ENCODE results near the gene CDC23.
"Not testable (repeated sequence)": the region's sequence is repeated elsewhere in the genome, so short reads cannot be mapped to it uniquely, and the experiment has no call there.

CDC23 gene

GRCh38 chr5:138193859-138194258 is 19.3 kb downstream of the CDC23 start:
- DNase-seq: not testable (repeated sequence)

GRCh38 chr5:138192826-138193225 is 20.3 kb downstream of the CDC23 start:
- no peak for DNase-seq

DNA sequence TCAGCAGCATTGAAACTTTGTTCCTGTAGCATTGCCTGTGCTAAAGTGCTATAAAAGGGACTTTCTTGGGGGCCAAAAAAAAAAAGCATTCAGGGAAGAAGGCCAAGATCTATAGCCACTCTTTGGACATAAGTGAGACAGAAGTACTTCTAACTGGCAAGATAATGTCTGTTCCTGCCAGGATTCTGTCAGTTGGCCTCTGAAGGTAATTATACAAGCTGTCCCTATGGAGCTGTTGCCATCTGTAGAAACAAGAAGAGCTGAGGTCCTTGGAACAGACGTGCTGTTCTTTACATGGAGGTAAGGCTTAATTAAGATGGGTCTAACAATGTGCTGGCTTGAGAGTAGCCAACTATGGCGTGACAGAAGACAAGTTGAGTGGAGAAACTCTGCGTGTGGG is 24.5 kb downstream of the CDC23 start:
- no peak for DNase-seq

GRCh38 chr5:138186002-138186447 is 27.1 kb downstream of the CDC23 start:
- no peak for DNase-seq

- no peak for DNase-seq
Observed at GRCh38 chr5:138182808-138183207, 30.3 kb downstream of the CDC23 start.

DNA sequence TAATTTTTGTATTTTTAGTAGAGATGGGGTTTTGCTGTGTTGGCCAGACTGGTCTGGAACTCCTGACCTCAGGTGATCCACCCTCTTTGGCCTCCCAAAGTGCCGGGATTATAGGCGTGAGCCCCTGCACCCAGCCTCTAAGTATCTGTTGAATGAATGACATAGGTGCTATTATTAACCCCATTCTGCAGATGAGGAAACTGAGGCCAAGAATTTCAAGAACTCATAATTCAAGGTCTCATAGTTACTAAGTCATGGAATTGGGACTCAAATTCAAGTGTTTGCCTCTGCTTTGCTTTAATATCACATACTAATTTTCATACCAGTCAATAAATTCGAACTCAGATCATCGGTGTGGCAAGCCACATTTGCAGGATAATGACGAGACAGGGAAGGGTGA is 32.3 kb downstream of the CDC23 start:
- no peak for DNase-seq

DNA sequence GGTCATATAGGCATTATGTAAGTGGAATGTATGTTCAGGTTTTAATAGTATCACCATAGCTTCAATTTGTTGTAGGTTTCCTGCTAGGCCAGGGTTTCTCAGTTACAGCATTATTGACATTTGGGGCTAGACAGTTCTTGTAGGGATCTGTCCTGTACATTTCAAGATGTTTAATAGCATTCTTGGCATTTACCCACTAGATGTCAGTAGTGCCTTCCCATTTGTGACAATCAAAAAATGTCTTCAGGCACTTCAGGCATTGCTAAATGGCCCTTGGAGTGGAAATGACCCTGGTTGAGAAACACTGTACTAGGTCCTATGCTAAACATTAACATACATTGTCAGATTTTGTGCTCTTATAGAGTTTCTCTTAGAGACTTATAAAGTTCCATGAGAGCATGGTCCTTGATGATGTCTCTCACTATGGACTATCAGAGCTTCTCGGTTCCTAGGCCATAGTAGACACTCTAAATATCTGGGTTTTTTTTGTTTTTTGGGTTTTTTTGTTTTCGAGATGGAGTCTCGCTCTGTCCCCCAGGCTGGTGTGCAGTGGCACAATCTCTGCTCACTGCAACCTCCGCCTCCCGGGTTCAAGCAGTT is 32.8 kb downstream of the CDC23 start:
- no peak for DNase-seq

DNA sequence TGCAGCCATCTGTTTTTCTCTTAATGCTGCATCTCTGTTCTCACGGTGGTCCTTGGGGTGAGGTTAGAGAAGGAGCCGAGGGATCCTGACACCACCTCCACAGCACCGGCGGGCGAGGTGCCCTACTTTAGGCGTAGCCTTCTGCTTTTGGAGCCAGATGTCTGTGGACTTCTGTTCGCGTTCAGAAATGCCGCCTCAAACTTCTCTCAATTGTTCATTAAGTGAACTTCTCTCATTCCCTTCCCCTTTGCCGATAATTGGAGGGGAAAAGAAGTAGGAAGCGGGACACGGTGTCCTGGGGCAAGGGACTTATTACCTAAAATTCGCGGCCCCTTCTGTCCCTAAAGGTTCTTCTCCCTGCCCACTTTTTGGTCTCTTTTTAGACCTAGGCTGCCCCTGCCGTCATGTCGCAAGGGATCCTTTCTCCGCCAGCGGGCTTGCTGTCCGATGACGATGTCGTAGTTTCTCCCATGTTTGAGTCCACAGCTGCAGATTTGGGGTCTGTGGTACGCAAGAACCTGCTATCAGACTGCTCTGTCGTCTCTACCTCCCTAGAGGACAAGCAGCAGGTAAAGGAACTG is 33.8 kb downstream of the CDC23 start:
- no peak for DNase-seq

DNA sequence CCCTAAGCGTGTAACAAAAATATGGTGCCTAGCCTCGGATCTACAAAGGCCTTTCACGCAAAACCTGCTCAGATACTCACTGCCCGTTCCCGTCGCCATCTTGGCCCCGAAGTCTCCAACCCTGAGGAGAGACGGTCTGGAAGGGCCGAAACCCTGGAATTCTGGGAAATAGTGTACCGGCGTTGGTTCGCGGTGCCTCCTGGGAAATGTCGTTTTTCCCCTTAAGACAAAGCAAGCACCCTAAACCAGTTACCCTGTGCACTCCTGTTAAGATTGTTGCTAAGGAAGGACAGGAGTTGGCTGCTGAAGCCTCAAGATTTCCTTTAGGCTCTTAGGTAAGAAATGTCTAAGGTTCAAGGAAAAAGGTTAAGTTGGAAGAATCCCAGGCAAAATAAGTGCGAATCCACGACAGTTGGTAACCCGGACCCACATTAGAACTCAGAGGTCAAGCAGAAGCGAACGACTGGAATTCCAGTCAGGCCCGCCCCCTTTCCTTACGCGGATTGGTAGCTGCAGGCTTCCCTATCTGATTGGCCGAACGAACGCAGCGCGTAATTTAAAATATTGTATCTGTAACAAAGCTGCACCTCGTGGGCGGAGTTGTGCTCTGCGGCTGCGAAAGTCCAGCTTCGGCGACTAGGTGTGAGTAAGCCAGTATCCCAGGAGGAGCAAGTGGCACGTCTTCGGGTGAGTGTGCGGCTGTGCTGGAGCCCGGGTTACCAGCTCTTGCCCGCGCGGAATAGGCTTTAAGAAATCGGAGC is 34.4 kb downstream of the CDC23 start, which contains the start of the genes BRD8 and KIF20A:
Gene BRD8, minus strand, starts transcription at position 115 of the 761 bp plus-strand sequence. Its CDS starts 16 bp downstream, at position 99.
Gene KIF20A, plus strand, starts transcription at position 597 of the 761 bp plus-strand sequence. CDS start 569 bp downstream, outside the sequence.
- peak; percentile 82 for DNase-seq

- DNase-seq: no peak
Observed at GRCh38 chr5:138177941-138178515, 35.1 kb downstream of the CDC23 start.

GRCh38 chr5:138170299-138170698 is 42.8 kb downstream of the CDC23 start:
- DNase-seq: no peak

DNA sequence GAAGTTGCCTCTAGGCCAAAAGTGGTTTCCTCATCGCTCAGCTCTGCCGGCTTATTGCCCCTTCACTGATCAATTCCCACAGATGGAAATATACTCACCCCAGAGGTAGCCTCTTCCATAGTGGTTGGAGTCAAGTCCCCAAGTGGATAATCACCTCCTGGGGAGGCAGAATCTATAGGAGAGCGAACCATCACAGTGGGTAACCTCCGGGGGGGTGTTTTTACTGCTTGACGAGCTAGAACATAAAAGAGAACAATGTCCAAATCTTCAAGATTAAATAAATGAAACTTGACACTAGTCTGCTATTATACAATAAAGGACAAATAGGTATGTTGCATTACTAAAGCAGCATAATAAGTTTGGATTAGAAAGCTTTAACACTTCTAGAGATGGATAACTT is 44.0 kb downstream of the CDC23 start:
- no peak for DNase-seq

- no peak for DNase-seq
Observed at GRCh38 chr5:138163721-138164120, 49.4 kb downstream of the CDC23 start.

DNA sequence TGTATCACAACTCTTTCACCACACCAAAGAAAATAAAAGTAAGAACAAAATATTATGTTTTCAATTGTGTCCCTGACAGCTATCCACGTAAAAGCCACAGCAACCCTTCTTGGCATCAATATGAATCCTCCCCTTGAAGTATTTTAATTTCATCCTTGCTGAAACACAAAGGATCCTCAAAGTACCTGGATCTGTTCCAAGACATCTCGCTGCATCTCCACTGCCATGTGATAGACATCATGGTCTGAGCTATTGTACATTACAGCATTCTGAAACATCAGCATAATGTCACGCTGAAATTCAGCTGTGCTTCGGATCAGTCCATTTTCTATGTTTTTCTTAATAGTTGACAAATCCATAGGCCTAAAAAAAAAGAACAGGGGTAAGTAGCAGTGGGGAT is 52.4 kb downstream of the CDC23 start:
- DNase-seq: no peak

- no peak for DNase-seq
Observed at GRCh38 chr5:138159666-138160065, 53.5 kb downstream of the CDC23 start.

DNA sequence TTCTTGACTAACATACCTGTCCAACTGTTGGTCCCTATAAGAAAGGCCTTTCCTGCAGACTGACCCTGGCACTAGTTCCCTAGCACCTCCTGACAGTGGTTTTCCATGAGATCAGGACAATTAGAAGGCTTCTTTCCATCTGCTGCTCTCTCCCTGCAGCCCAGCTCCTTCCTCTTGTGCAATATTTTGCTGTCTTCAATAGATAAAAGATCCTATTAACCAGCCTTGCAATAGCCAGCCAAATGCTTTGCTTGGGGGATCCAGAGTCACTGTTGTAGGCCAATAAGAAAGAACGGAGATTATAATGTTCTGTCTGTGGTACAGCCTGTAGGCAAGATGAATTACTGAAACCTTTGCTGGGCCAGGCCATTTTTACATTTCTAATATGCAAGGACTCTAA is 55.5 kb downstream of the CDC23 start:
- DNase-seq: no peak

- DNase-seq: not testable (repeated sequence)
Observed at GRCh38 chr5:138155977-138156376, 57.1 kb downstream of the CDC23 start.

DNA sequence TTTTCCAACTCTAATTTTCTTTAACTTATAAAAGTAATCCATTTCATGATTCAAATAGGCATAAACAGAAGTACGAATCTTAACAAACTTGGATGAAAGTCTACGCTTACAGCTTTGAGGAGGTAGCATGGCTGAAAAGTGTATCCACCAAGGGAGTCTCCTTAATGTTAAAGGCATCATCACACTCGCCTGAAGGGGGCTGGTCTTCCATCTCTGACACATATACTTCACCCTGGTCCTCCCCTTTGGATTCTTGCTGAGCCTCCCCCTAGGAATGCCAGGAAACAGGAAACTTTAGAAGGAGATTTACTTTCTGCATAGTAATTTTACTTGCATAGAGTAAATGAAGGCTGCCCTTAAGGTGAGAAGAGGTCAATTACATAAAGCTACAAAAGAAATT is 63.6 kb downstream of the CDC23 start:
- DNase-seq: no peak

DNA sequence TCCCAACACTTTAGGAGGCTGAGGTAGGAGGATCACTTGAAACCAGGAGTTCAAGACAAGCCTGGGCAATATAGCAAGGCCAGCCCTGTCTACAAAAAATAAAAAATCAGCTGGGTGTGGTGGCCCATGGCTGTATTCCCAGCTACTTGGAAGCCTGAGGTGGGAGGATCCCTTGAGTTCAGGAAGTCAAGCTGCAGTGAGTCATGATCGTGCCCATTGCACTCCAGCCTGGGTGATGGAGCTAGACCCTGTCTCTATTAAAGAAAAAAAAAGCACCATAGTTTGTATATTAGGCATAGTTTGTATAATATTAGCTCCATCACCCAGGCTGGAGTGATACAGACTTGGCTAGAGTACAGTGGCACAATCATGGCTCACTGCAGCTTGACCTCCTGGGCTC is 64.3 kb downstream of the CDC23 start:
- no peak for DNase-seq

DNA sequence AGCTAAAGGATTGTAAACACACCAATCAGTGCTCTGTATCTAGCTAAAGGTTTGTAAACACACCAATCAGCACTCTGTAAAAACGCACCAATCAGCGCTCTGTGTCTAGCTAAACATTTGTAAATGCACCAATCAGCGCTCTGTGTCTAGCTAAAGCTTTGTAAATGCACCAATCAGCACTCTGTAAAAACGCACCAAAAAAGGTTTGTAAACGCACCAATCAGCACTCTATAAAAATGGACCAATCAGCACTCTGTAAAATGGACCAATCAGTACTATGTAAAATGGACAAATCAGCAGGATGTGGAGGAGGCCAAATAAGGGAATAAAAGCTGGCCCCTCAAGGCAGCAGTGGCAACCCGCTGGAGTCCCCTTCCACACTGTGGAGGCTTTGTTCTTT is 69.5 kb downstream of the CDC23 start:
- DNase-seq: not testable (repeated sequence)

- DNase-seq: no peak
Observed at GRCh38 chr5:138141734-138142133, 71.4 kb downstream of the CDC23 start.

- no peak for DNase-seq
Observed at GRCh38 chr5:138140268-138140667, 72.9 kb downstream of the CDC23 start.

DNA sequence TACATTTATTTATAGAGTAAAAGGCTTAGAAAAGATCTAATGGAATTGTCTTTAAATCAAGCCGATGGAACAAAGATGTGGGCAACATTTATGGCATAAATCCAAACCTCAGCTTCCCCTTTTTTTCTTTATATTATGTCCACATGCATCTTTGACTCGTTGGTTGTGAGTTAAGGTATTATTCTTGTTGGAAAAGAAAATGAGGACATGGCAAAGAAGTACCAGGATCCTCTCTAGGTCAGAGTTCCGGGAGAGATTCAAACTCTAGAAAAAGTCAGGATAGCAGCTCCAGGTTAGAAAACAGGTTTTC is 73.4 kb downstream of the CDC23 start:
- DNase-seq: no peak
